Measurements from ENCODE around the gene TDRD5. TPM values are rescaled to one million over a fixed set of nuclear protein-coding genes. Genes with fewer than 3 reads are reported as not detected.

Gene TDRD5
- total RNA-seq, 4 donors from 2014 or later = 0.24 to 0.44 (median 0.37) TPM; not detected in 1

DNA sequence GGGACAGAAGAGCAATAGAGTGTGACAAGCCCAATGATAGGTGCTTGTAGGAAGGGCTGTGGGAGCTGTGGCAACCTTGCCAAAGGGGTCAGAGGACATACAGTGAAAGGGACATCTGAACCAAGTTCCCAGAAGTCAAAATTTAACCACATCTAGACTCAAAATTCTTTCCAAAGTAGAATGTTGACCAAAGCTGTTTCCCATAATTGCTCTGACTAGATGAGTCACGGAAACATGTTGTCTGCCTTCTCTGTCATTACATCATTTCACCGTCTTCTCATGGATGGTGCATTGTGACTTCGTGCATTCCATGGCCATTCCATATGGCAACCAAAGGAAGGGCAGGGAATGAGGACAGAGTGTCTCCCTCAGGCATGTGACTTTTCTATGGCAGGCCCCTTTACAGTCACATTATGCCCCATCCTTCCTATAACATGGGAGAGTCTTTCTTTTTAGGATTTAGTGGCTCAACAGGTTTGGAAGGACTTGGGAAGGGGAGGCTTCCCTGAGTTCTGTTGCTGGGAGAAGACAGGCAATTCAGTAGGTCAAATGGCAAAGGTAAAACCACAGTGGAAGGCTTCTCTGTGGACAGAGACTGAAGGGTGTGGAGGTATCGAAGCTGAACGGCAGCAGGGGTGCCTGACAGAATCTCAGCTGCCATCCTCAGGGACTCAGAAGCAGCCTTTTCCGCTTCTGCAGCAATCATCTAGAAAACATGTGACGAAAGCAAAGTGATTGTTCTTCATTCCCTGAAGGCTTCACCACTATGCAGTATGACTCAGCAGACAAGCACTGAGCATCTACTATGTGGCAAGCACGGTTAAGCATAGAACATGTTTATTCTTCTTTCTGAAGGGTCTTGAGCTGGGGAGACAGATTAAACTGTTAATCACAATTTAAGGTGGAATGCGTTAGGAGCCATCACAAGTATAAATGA, 40.6 kb upstream of the TDRD5 start:
- ATAC-seq (ENCODE audit: low FRiP score) (no peak), DNase-seq (ENCODE audit: low spot score) (no peak)
- no peak for TF ChIP-seq CTCF (IDR thresholded peaks at IDR 0.05)

DNA sequence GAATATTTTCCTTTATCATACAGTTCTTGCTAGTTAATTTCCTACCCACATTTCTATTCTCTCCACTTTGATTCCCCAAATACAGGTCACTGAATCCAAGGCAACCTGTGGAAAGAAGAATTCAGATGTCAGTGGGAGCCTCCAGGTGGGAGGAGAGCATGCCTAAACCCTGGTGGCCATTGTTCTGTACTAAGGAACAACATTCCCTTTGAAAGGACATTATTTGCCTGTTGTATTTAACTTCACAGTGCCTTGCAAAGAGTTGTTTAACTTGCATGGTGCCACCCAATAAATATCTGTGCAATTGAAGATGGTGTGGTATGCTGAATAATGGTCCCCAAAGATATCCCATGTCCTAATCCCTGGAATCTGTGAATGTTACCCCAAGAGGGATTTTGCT, 37.2 kb upstream of the TDRD5 start:
- ATAC-seq (ENCODE audit: low FRiP score) (no peak), DNase-seq (ENCODE audit: low spot score) (no peak)
- TF ChIP-seq CTCF (IDR thresholded peaks at IDR 0.05) = no peak

- DNase-seq (ENCODE audit: low spot score) (no peak), ATAC-seq (ENCODE audit: low FRiP score) (no peak)
- no peak for TF ChIP-seq CTCF (IDR thresholded peaks at IDR 0.05)
Measured at GRCh38 chr1:179558078-179558477, 33.6 kb upstream of the TDRD5 start.

- DNase-seq (ENCODE audit: low spot score) (no peak), ATAC-seq (ENCODE audit: low FRiP score) (no peak)
- no peak for TF ChIP-seq CTCF (IDR thresholded peaks at IDR 0.05)
Measured at GRCh38 chr1:179575497-179576314, 15.9 kb upstream of the TDRD5 start, which contains the start of gene NPHS2. TSS of gene NPHS2 (minus strand) at chr1:179575948. CDS start at chr1:179575864, 84 bp downstream.

GRCh38 chr1:179576509-179576908, 15.1 kb upstream of the TDRD5 start:
- no peak for ATAC-seq (ENCODE audit: low FRiP score)
- no peak for TF ChIP-seq CTCF (IDR thresholded peaks at IDR 0.05)
- DNase-seq (ENCODE audit: low spot score) = no peak

DNA sequence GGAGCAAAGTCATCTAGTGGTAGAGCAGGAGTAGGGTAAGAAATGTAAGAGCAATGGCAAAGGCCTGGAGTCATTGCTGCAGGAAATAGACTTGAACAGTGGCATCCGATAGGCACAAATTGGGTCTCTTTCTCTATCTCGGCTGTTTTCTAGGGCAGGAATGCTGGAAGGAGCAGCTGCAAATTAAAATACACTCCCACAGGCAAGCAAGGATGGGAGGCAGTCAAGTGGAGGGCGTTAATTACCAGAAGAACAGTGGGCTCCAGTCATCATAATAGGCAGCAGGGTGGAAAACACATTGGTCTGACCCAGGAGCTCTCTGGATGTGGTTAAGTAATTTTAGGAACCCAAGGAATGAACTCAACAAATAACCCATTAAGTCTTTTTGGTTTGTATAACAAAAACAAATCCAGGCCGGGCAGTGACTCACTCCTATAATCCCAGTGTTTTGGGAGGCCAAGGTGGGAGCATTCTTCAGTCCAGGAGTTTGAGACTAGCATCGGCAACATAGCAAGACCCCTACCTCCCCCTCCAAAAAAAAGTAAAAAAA, 7.8 kb upstream of the TDRD5 start:
- DNase-seq (ENCODE audit: low spot score) (no peak), ATAC-seq (ENCODE audit: low FRiP score) (no peak)
- no peak for TF ChIP-seq CTCF (IDR thresholded peaks at IDR 0.05)
